Measurements from ENCODE around the gene ADGRL2.

ADGRL2 gene

GRCh38 chr1:81800695-81801650, at the start of gene ADGRL2:
TSS of gene ADGRL2 (plus strand) at chr1:81800934. CDS start at chr1:81836985, 36,051 bp downstream.
- in situ Hi-C loops (cut with MboI; ENCODE audit: low sequenced_read_pairs) = no loop called here

- in situ Hi-C loops (cut with MboI; ENCODE audit: low sequenced_read_pairs) = no loop called here
Measured at GRCh38 chr1:81752840-81753239, 47.9 kb upstream of the ADGRL2 start.

GRCh38 chr1:81754424-81754823, 46.3 kb upstream of the ADGRL2 start:
- in situ Hi-C loops (cut with MboI; ENCODE audit: low sequenced_read_pairs) = no loop called here

- in situ Hi-C loops (cut with MboI; ENCODE audit: low sequenced_read_pairs) = no loop called here
Measured at GRCh38 chr1:81756872-81757271, 43.9 kb upstream of the ADGRL2 start.

- in situ Hi-C loops (cut with MboI; ENCODE audit: low sequenced_read_pairs) = no loop called here
Measured at GRCh38 chr1:81757398-81758020, 43.2 kb upstream of the ADGRL2 start.

- in situ Hi-C loops (cut with MboI; ENCODE audit: low sequenced_read_pairs) = no loop called here
Measured at GRCh38 chr1:81758181-81758580, 42.6 kb upstream of the ADGRL2 start.

GRCh38 chr1:81760477-81761097, 40.1 kb upstream of the ADGRL2 start:
- in situ Hi-C loops (cut with MboI; ENCODE audit: low sequenced_read_pairs) = no loop called here

- in situ Hi-C loops (cut with MboI; ENCODE audit: low sequenced_read_pairs) = no loop called here
Measured at GRCh38 chr1:81775510-81775909, 25.2 kb upstream of the ADGRL2 start.

- in situ Hi-C loops (cut with MboI; ENCODE audit: low sequenced_read_pairs) = no loop called here
Measured at GRCh38 chr1:81780705-81781454, 19.9 kb upstream of the ADGRL2 start.

- in situ Hi-C loops (cut with MboI; ENCODE audit: low sequenced_read_pairs) = no loop called here
Measured at GRCh38 chr1:81781749-81782148, 19.0 kb upstream of the ADGRL2 start.

GRCh38 chr1:81792184-81792583, 8.6 kb upstream of the ADGRL2 start:
- in situ Hi-C loops (cut with MboI; ENCODE audit: low sequenced_read_pairs) = no loop called here

GRCh38 chr1:81797701-81798100, 3.0 kb upstream of the ADGRL2 start:
- in situ Hi-C loops (cut with MboI; ENCODE audit: low sequenced_read_pairs) = no loop called here

GRCh38 chr1:81799939-81800694, 617 bp upstream of the ADGRL2 start:
- in situ Hi-C loops (cut with MboI; ENCODE audit: low sequenced_read_pairs) = no loop called here

- in situ Hi-C loops (cut with MboI; ENCODE audit: low sequenced_read_pairs) = no loop called here
Measured at GRCh38 chr1:81801651-81802456, 1.1 kb downstream of the ADGRL2 start.

GRCh38 chr1:81802457-81802706, 1.6 kb downstream of the ADGRL2 start:
- in situ Hi-C loops (cut with MboI; ENCODE audit: low sequenced_read_pairs) = no loop called here

- in situ Hi-C loops (cut with MboI; ENCODE audit: low sequenced_read_pairs) = no loop called here
Measured at GRCh38 chr1:81802707-81803430, 2.1 kb downstream of the ADGRL2 start.

GRCh38 chr1:81803431-81804110, 2.8 kb downstream of the ADGRL2 start:
- in situ Hi-C loops (cut with MboI; ENCODE audit: low sequenced_read_pairs) = no loop called here

- in situ Hi-C loops (cut with MboI; ENCODE audit: low sequenced_read_pairs) = no loop called here
Measured at GRCh38 chr1:81804312-81804711, 3.6 kb downstream of the ADGRL2 start.
